NCI-H446 treated with DMSO at 0.1 percent for 48 hours (cell line): ENCODE data around the gene PITPNM1.
"Not testable (repeated sequence)": the region's sequence is repeated elsewhere in the genome, so short reads cannot be mapped to it uniquely, and the experiment has no call there.

Experiments
- DNase-seq: peaks from one replicate; lab custom pipeline; 2025; lab: John Stamatoyannopoulos, UW

PITPNM1 gene

GRCh38 chr11:67504950-67505581 is at the start of gene PITPNM1:
PITPNM1 (minus strand) TSS chr11:67505363; CDS start chr11:67504180, 1,183 bp downstream.
- DNase-seq = no peak

- not testable (repeated sequence) for DNase-seq
Measured at GRCh38 chr11:67551697-67552096, 46.5 kb upstream of the PITPNM1 start.

- no peak for DNase-seq
Measured at GRCh38 chr11:67551127-67551526, 46.0 kb upstream of the PITPNM1 start.

GRCh38 chr11:67548555-67549110 is 43.5 kb upstream of the PITPNM1 start:
- no peak for DNase-seq

GRCh38 chr11:67548112-67548511 is 42.9 kb upstream of the PITPNM1 start:
- not testable (repeated sequence) for DNase-seq

GRCh38 chr11:67545280-67545679 is 40.1 kb upstream of the PITPNM1 start:
- DNase-seq = no peak

- DNase-seq = no peak
Measured at GRCh38 chr11:67544616-67545242, 39.6 kb upstream of the PITPNM1 start.

GRCh38 chr11:67543585-67543984 is 38.4 kb upstream of the PITPNM1 start:
- DNase-seq = no peak

- DNase-seq = no peak
Measured at GRCh38 chr11:67542971-67543370, 37.8 kb upstream of the PITPNM1 start.

- no peak for DNase-seq
Measured at GRCh38 chr11:67542169-67542568, 37.0 kb upstream of the PITPNM1 start.

- DNase-seq = no peak
Measured at GRCh38 chr11:67541198-67541597, 36.0 kb upstream of the PITPNM1 start.

- no peak for DNase-seq
Measured at GRCh38 chr11:67539550-67539949, 34.4 kb upstream of the PITPNM1 start.

GRCh38 chr11:67538823-67539505 is 33.8 kb upstream of the PITPNM1 start:
- no peak for DNase-seq

GRCh38 chr11:67538306-67538705 is 33.1 kb upstream of the PITPNM1 start:
- DNase-seq = no peak

GRCh38 chr11:67535561-67535960 is 30.4 kb upstream of the PITPNM1 start:
- DNase-seq = no peak

- DNase-seq = no peak
Measured at GRCh38 chr11:67534070-67534679, 29.0 kb upstream of the PITPNM1 start.

- no peak for DNase-seq
Measured at GRCh38 chr11:67532889-67533288, 27.7 kb upstream of the PITPNM1 start.

GRCh38 chr11:67530282-67530592 is 25.1 kb upstream of the PITPNM1 start:
- no peak for DNase-seq

- no peak for DNase-seq
Measured at GRCh38 chr11:67528376-67528775, 23.2 kb upstream of the PITPNM1 start.

GRCh38 chr11:67525275-67525976 is 20.3 kb upstream of the PITPNM1 start:
- no peak for DNase-seq

- DNase-seq = no peak
Measured at GRCh38 chr11:67524480-67524808, 19.3 kb upstream of the PITPNM1 start.
